ENCODE data around the gene CD7. TPM values are rescaled to one million over a fixed set of nuclear protein-coding genes. Genes with fewer than 3 reads are reported as not detected.

The CD7 gene
- total RNA-seq, 1 donor from 2014 or later: 0.73 TPM

- no peak for DNase-seq (ENCODE audit: missing footprints)
- no peak for ATAC-seq
- intact Hi-C loops (cut with DNase I): loop anchor here (2.0 kb wide), 1 partner anchor 83 kb away; no protein-coding TSS in a partner anchor
These were observed 2.9 kb upstream of the CD7 start for GRCh38 chr17:82320140-82320840.

GRCh38 chr17:82319619-82320062 is 2.2 kb upstream of the CD7 start:
- DNase-seq (ENCODE audit: missing footprints) (no peak), ATAC-seq (no peak)
- intact Hi-C loops (cut with DNase I): loop anchor here (2.0 kb wide), 1 partner anchor 83 kb away; no protein-coding TSS in a partner anchor

GRCh38 chr17:82318772-82319606 is 1.6 kb upstream of the CD7 start:
- intact Hi-C loops (cut with DNase I): no loop called here
- ATAC-seq (no peak), DNase-seq (ENCODE audit: missing footprints) (no peak)

GRCh38 chr17:82318169-82318498 is 726 bp upstream of the CD7 start:
- no peak for ATAC-seq
- intact Hi-C loops (cut with DNase I): no loop called here
- DNase-seq (ENCODE audit: missing footprints): no peak

GRCh38 chr17:82316651-82317393 is 586 bp downstream of the CD7 start:
- DNase-seq (ENCODE audit: missing footprints) (no peak), ATAC-seq (peak; percentile 4)
- intact Hi-C loops (cut with DNase I): no loop called here

- ATAC-seq (peak; percentile 12), DNase-seq (ENCODE audit: missing footprints) (no peak)
- intact Hi-C loops (cut with DNase I): no loop called here
These were observed 1.6 kb downstream of the CD7 start for GRCh38 chr17:82315703-82316358.

GRCh38 chr17:82314727-82315605 is 2.4 kb downstream of the CD7 start:
- DNase-seq (ENCODE audit: missing footprints) (no peak), ATAC-seq (no peak)
- intact Hi-C loops (cut with DNase I): no loop called here

- no peak for DNase-seq (ENCODE audit: missing footprints)
- ATAC-seq: no peak
These were observed 3.2 kb downstream of the CD7 start for GRCh38 chr17:82314012-82314726.

GRCh38 chr17:82313195-82314011 is 4.0 kb downstream of the CD7 start:
- no peak for DNase-seq (ENCODE audit: missing footprints)
- no peak for ATAC-seq
- intact Hi-C loops (cut with DNase I): no loop called here

More at GRCh38 chr17:82314012-82314726, 3.2 kb downstream of the CD7 start:
- intact Hi-C loops (cut with DNase I): no loop called here

- no peak for DNase-seq (ENCODE audit: missing footprints)
- intact Hi-C loops (cut with DNase I): no loop called here
- ATAC-seq: no peak
These were observed 5.4 kb downstream of the CD7 start for GRCh38 chr17:82311971-82312370.

GRCh38 chr17:82310877-82311276 is 6.5 kb downstream of the CD7 start:
- no peak for DNase-seq (ENCODE audit: missing footprints)
- no peak for ATAC-seq
- intact Hi-C loops (cut with DNase I): no loop called here

- ATAC-seq: no peak
- no peak for DNase-seq (ENCODE audit: missing footprints)
- intact Hi-C loops (cut with DNase I): no loop called here
These were observed 7.5 kb downstream of the CD7 start for GRCh38 chr17:82309656-82310570.

GRCh38 chr17:82305727-82306300 is 11.6 kb downstream of the CD7 start:
- ATAC-seq (no peak), DNase-seq (ENCODE audit: missing footprints) (no peak)
- intact Hi-C loops (cut with DNase I): no loop called here

GRCh38 chr17:82304826-82305726 is 12.3 kb downstream of the CD7 start:
- DNase-seq (ENCODE audit: missing footprints): no peak
- intact Hi-C loops (cut with DNase I): no loop called here

More at GRCh38 chr17:82304826-82305726, 12.3 kb downstream of the CD7 start:
- no peak for ATAC-seq

Measured in Right ventricle myocardium inferior (tissue), 1 donor.